Urothelium cell line (cell line): ENCODE measurements around the gene LPCAT1.
"Not testable (repeated sequence)": the region's sequence is repeated elsewhere in the genome, so short reads cannot be mapped to it uniquely, and the experiment has no call there.

Experiments
- DNase-seq: peaks from one replicate; pipeline ENCODE4 v3.0.0; 2011; ENCODE audit warnings: low spot score, mixed read lengths
- FAIRE-seq: peaks from 2 replicates; lab custom pipeline; 2011; peaks lifted over from hg19 to GRCh38; lab: Jason Lieb, UNC

Gene LPCAT1

GRCh38 chr5:1437226-1437829 is 86.4 kb downstream of the LPCAT1 start:
- DNase-seq (peak; percentile 63), FAIRE-seq (peak; percentile 32)

DNA sequence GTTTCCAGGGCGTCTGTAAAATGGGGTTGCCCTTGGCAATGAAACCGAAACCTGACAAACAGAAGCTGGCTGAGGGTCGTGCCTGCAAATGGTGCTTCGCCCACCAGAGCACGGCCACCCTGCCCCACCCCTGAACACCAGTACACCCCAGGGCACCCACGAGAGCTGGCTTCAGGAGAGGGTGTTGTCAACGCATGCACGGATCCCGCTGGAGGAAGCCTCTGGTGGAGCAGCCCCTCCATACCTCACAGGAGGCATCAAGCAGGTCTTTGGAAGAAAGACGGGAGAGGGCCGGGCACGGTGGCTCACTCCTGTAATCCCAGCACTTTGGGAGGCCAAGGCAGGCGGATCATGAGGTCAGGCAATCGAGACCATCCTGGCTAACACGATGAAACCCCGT is 87.1 kb downstream of the LPCAT1 start:
- DNase-seq, result no peak
- FAIRE-seq, result no peak

DNA sequence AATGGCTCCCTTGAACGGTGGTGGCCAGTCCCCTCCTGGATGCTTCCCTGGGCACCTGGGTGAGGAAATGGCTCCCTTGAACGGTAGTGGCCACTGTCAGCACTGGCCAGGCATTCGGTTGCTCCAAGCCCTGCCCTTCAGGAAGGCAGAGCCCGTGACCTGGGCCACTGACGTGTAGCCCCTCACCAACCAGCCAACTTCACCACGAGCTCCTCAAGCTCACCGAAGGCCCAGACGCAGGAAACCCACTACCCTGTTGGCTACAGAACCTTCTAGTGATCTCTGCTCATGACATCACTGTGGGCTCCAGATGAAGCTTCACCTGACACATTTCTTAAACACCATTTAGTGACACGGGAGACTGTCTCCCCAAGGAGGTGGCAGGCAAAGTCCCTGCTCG is 87.7 kb downstream of the LPCAT1 start:
- FAIRE-seq (no peak), DNase-seq (no peak)

- no peak for FAIRE-seq
- DNase-seq, result no peak
These were observed 88.4 kb downstream of the LPCAT1 start for GRCh38 chr5:1435369-1435768.

DNA sequence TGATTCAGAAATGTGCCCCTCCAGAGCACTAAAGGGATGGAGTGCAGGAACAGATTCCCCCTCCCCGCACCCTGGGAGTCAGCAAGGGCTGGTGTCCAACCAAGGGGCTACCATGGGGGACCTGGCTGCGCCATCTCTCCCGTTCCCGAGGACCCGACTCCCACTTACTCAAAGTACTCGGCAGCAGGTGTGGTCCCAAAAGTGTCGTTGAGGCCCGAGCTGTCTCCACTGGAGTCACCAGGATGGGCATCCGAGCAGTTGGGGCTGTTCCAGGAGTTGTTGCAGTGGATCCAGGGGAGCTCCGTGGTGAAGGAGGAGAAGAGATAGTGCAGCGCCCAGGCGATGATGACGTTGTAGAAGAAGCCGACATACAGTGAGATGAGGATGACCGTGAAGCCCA is 91.5 kb downstream of the LPCAT1 start:
- DNase-seq (no peak), FAIRE-seq (no peak)

GRCh38 chr5:1431896-1432295 is 91.9 kb downstream of the LPCAT1 start:
- no peak for FAIRE-seq
- no peak for DNase-seq

- DNase-seq (no peak), FAIRE-seq (no peak)
These were observed 92.5 kb downstream of the LPCAT1 start for GRCh38 chr5:1431021-1431811.

GRCh38 chr5:1430121-1430795 is 93.5 kb downstream of the LPCAT1 start:
- FAIRE-seq (no peak), DNase-seq (no peak)

DNA sequence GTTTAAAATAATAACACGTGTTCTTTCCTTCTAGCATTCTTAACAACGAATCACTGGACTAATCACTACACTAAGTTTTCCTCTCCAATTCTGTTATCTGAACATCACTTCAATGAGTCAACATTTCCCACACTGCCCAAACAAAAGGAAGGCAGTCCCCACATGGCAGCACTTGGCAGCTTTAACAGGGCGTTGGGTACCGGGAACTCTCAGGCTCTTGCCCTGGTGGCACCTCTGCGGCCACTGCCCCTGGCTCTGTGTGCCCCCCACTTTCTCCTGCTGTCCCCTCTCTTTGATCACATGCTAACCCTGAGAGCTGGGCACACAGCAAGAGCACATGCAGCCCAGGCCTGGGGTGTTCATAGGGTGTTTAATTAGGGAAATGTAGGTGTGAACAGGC is 94.3 kb downstream of the LPCAT1 start:
- DNase-seq, result no peak

GRCh38 chr5:1429066-1429465 is 94.7 kb downstream of the LPCAT1 start:
- FAIRE-seq, result no peak
- DNase-seq, result no peak

More for the DNA sequence above, 94.3 kb downstream of the LPCAT1 start:
- FAIRE-seq, result no peak

DNA sequence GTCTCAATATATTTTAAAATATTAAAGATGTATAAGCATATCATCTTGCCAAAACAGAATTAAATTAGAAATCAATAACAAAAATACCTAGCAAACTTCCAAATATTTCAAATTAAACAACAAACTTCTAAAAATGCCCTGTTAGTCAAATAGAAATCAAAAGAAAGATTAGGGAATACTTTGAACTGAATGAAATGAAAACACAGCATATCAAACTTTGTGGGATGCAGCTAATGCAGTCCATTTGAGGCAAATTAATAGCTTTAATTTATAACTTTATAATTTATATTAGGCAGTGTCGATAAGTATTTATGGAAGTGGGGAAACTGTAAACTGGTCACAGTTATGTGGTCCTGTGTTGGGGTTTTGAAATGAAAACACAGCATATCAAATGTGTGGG is 95.7 kb downstream of the LPCAT1 start:
- no peak for FAIRE-seq
- DNase-seq, result no peak

- FAIRE-seq, result no peak
- no peak for DNase-seq
These were observed 99.0 kb downstream of the LPCAT1 start for GRCh38 chr5:1424716-1425115.

- no peak for FAIRE-seq
- no peak for DNase-seq
These were observed 99.7 kb downstream of the LPCAT1 start for GRCh38 chr5:1423901-1424603.

- not testable (repeated sequence) for FAIRE-seq, DNase-seq
These were observed 101.2 kb downstream of the LPCAT1 start for GRCh38 chr5:1422522-1422921.

DNA sequence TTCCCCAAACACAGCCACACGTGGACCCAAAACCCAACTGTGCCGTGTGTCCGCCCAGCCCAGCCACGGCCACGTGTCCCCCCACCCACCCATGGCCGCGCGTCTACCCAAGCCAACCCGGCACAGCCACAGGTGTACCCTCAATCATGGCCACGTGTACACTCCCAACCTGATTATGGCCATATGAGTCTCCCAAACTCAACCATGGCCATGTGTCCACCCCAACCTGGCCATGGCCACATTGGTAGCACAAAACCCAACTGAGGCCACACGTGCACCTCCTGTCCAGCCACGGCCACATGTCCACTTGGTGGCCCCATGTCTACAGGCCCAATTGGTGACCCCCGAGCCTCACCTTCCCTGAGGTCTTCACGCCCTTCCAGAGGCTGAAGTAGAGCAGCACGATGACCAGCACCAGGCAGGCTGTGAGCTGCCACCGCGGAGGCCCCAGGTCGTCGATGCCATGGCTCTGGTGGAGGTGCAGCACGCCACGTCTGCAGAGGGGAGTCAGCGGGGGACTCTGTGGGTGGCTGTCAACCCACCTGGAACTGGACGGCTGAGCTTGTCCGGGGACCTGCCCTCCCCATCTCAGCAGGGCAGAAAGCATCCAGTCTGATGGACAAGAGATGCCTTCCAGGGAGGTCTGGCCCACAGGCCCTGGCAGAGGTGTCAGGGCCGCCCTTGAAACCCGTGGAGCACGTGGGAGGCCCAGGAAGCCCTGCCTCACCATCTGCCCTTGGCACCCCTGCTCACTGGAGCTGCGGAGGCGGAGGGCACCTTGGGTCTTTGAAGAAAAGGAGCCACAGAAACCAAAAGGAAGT is 102.0 kb downstream of the LPCAT1 start:
- no peak for DNase-seq
- no peak for FAIRE-seq

DNA sequence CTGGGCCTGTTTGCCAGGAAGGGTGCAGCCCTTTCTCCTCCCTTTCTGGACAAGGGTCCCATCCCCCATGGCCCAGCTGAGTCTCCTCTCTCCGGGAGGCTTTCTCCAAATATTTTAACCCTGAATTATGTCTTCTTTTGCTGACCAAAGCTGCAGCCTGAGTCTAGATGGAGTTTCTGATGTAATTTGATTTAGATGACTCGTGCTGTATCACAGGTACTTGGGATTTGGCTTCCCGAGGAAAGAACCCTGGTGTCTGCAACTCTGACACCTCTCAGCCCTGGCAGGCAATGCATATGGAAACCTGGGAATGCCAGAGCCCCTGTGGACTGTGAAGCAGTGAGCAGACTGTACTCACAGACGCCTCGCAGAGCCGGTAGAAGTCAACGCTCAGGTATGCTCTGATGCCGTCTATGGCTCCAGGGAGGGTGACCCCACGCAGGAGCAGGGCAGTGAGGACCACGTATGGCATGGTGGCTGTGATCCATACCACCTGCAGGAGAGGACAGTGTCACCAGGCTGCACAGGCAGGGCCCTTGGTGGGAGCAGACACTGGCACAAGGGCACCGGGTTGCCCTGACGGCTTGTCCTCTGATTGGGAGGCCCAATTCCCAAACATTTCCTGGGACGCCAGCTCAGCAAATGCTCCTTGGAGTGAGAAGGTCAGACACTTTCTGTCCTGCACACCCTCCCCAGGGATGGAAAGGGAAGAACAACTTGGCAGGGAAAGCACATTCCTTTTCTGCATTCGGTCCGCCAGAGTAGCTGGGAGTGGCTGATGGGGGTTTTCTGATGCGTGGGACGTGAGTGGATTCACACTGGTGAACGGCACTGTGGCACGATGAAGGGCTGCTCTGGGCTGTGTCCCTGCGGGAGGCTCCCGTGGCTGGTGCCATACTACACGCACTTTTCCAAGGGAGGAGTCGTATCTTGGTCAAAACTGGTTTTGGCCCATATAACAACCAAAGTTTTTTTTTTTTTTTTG is 103.3 kb downstream of the LPCAT1 start:
- FAIRE-seq (no peak), DNase-seq (no peak)

DNA sequence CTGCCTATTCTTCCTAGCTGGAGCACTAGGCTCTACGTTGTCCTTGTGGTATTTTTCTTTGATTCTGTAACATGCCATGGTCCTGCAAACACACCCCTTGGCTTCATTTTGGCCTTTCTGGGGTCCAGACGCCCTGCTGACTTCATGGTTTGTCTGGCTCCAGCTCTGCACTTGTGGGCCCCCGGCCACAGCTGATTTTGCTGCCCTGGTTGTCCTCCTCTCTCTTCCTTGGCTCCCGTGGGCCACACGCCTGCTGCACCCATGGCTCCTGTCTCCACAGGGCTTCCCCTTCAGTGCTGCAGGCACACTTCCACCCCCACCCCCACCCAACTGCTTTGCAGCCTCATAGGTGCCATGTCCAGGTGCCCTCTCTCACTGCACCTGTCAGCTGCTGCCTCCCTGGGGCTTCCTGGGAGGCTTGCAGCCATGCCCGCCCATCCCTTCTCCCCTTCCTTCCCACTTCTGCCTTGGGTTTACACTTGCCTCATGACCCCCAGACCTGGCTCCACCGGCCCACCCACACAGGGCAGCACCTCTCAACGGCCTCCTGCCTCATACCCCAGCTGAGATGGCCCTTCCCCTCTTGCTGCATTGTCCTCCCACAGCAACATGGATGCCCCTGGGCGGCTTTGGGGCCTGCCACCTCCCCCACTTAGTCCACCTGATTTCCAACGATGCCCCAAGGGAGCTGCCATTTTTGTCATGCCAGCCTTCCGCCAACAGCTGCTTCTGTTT is 104.1 kb downstream of the LPCAT1 start:
- no peak for FAIRE-seq
- DNase-seq, result no peak

DNA sequence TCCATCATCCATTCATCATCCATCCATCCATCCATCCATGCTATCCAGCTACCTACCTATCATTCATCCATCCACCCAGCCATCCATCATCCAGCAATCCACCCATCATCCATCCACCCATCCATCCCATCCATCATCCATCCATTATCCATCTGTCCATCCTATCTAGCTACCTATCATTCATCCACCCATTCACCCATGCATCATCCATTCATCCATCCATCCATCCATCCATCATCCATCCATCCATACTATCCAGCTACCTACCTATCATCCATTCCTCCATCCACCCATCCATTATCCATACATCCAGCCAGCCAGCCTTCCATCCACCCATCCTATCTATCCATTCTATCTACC is 104.9 kb downstream of the LPCAT1 start:
- no peak for FAIRE-seq
- no peak for DNase-seq
